ENCODE data around the gene RNFT2.

Gene RNFT2

GRCh38 chr12:116891019-116891418 lies 152.9 kb downstream of the RNFT2 start:
- Histone ChIP-seq H3K27me3 (ENCODE audit: insufficient read depth, low read depth, severe bottlenecking) (no peaks in the 10 kb centered on the region), H3K27ac (no peak overlapping the region), H3K4me3 (ENCODE audit: low read depth, low read length) (no peak overlapping the region), H3K36me3 (no peaks in the 10 kb centered on the region), H3K9me3 (ENCODE audit: severe bottlenecking) (peaks cover 2% of the 10 kb centered on the region)
- no peak for TF ChIP-seq CTCF (IDR thresholded peaks at IDR 0.05; ENCODE audit: low read depth, low read length)
- DNase-seq, result no peak

GRCh38 chr12:116892349-116893140 lies 154.4 kb downstream of the RNFT2 start:
- Histone ChIP-seq H3K9me3 (ENCODE audit: severe bottlenecking) (peaks cover 2% of the 10 kb centered on the region), H3K27me3 (ENCODE audit: insufficient read depth, low read depth, severe bottlenecking) (no peaks in the 10 kb centered on the region), H3K4me3 (ENCODE audit: low read depth, low read length) (no peak overlapping the region), H3K36me3 (no peaks in the 10 kb centered on the region), H3K27ac (no peak overlapping the region)
- no peak for DNase-seq
- TF ChIP-seq CTCF (IDR thresholded peaks at IDR 0.05; ENCODE audit: low read depth, low read length), result no peak

GRCh38 chr12:116894913-116895312 lies 156.8 kb downstream of the RNFT2 start:
- TF ChIP-seq CTCF (IDR thresholded peaks at IDR 0.05; ENCODE audit: low read depth, low read length), result no peak
- DNase-seq, result no peak
- Histone ChIP-seq H3K9me3 (ENCODE audit: severe bottlenecking) (peaks cover 2% of the 10 kb centered on the region), H3K36me3 (no peaks in the 10 kb centered on the region), H3K4me3 (ENCODE audit: low read depth, low read length) (no peak overlapping the region), H3K27ac (no peak overlapping the region), H3K27me3 (ENCODE audit: insufficient read depth, low read depth, severe bottlenecking) (no peaks in the 10 kb centered on the region)

- no peak overlapping the region for H3K27ac ChIP-seq
- no peak overlapping the region for H3K4me3 ChIP-seq (ENCODE audit: low read depth, low read length)
- no peaks in the 10 kb centered on the region for H3K9me3 ChIP-seq (ENCODE audit: severe bottlenecking)
- no peak for DNase-seq
- H3K36me3 ChIP-seq, result no peaks in the 10 kb centered on the region
- no peaks in the 10 kb centered on the region for H3K27me3 ChIP-seq (ENCODE audit: insufficient read depth, low read depth, severe bottlenecking)
- TF ChIP-seq CTCF (IDR thresholded peaks at IDR 0.05; ENCODE audit: low read depth, low read length), result no peak
These were observed 158.4 kb downstream of the RNFT2 start for GRCh38 chr12:116896411-116896924.

GRCh38 chr12:116897476-116897875 lies 159.4 kb downstream of the RNFT2 start:
- Histone ChIP-seq H3K9me3 (ENCODE audit: severe bottlenecking) (no peaks in the 10 kb centered on the region), H3K36me3 (no peaks in the 10 kb centered on the region), H3K4me3 (ENCODE audit: low read depth, low read length) (no peak overlapping the region), H3K27ac (no peak overlapping the region), H3K27me3 (ENCODE audit: insufficient read depth, low read depth, severe bottlenecking) (no peaks in the 10 kb centered on the region)
- no peak for DNase-seq
- no peak for TF ChIP-seq CTCF (IDR thresholded peaks at IDR 0.05; ENCODE audit: low read depth, low read length)
